Measurements from ENCODE around the gene RAB14. TPM values are rescaled to one million over a fixed set of nuclear protein-coding genes. Genes with fewer than 3 reads are reported as not detected.
"Not testable (repeated sequence)": the region's sequence is repeated elsewhere in the genome, so short reads cannot be mapped to it uniquely, and the experiment has no call there.

RAB14 gene
- total RNA-seq, 2 donors from 2014 or later: 13.5 to 21.8 TPM

DNA sequence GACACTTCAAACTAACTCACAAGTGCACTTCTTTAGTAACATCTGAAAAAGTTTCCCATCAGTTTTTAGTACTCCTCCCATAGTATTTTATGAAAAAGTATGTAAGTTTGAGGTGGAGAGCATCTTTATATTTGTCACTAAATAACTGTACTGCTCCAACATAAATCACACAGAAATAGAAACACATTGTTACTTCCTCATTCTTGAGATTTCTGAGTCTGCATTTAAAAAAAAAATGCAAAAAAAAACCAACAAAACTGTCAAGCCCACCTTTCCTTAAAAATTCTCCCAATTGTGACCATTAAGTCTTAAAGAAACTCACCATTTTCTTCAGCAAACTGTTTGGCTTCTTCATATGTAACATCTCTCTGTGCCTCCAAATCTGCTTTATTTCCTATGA lies 18.7 kb downstream of the RAB14 start:
- H3K4me3 ChIP-seq: no peak overlapping the region
- H3K27me3 ChIP-seq: no peaks in the 10 kb centered on the region
- ATAC-seq (no peak), DNase-seq (no peak)
- H3K36me3 ChIP-seq (replicated peaks in 1 of 2; ENCODE audit: insufficient read depth in 1 of 2, low read depth in 2 of 2): peaks cover 0 to 2% of the 10 kb centered on the region in 2 donors
- TF ChIP-seq, protein P1, sequence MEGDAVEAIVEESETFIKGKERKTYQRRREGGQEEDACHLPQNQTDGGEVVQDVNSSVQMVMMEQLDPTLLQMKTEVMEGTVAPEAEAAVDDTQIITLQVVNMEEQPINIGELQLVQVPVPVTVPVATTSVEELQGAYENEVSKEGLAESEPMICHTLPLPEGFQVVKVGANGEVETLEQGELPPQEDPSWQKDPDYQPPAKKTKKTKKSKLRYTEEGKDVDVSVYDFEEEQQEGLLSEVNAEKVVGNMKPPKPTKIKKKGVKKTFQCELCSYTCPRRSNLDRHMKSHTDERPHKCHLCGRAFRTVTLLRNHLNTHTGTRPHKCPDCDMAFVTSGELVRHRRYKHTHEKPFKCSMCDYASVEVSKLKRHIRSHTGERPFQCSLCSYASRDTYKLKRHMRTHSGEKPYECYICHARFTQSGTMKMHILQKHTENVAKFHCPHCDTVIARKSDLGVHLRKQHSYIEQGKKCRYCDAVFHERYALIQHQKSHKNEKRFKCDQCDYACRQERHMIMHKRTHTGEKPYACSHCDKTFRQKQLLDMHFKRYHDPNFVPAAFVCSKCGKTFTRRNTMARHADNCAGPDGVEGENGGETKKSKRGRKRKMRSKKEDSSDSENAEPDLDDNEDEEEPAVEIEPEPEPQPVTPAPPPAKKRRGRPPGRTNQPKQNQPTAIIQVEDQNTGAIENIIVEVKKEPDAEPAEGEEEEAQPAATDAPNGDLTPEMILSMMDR (IDR thresholded peaks at IDR 0.05): no peak
- no peak for TF ChIP-seq POLR2A (IDR thresholded peaks at IDR 0.05)
- peak overlapping the region in 1 of 4 donors; percentile 58 for H3K27ac ChIP-seq
- H3K4me1 ChIP-seq: peaks cover 70% of the 10 kb centered on the region
- H3K9me3 ChIP-seq: no peaks in the 10 kb centered on the region
- intact Hi-C loops (cut with DNase I): no loop called here

DNA sequence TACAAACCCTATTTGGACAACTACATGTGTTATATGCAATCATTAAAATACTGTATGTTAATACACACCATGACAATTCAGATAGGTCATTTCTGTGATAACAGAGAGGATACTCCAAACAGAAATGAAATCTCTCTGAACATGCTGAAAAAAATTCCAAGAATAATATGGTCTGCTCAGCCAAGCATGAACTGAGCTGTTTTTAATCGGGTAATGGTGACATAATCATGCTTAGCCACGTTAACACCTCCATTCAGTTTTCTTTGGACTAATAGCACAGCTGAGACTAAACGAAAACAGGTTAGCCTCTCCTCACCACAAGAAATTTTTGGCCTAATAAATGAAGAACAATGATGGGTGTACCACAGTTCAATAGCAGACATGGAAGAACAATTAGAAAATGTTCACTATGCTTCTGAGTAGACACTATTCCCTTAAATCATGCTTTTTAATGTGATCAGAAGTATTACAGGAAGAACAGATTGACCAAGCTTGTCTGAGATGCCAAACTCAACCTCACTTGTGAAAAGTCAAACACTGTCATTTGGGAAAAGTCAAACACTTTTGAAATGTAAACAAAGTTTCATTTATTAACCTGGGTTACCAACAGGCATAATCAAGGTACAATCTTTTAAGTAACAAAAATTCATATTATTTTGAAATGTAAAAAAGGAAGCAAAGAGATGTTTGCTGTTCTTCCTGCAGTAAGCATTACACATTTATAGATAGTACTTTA lies 19.4 kb downstream of the RAB14 start:
- ATAC-seq: no peak
- WGBS, 2 donors: 73 to 80% methylated on average over 3 of the region's 3 CpGs
- Histone ChIP-seq H3K4me3 (no peak overlapping the region), H3K27me3 (no peaks in the 10 kb centered on the region), H3K4me1 (peaks cover 63% of the 10 kb centered on the region), H3K9me3 (no peaks in the 10 kb centered on the region), H3K36me3 (replicated peaks in 1 of 2; ENCODE audit: insufficient read depth in 1 of 2, low read depth in 2 of 2) (peaks cover 0 to 2% of the 10 kb centered on the region in 2 donors), H3K27ac (peak overlapping the region in 1 of 4 donors; percentile 45)
- no peak for DNase-seq
- TF ChIP-seq, protein P1 (IDR thresholded peaks at IDR 0.05): no peak
- TF ChIP-seq POLR2A (IDR thresholded peaks at IDR 0.05): no peak
- intact Hi-C loops (cut with DNase I): no loop called here

DNA sequence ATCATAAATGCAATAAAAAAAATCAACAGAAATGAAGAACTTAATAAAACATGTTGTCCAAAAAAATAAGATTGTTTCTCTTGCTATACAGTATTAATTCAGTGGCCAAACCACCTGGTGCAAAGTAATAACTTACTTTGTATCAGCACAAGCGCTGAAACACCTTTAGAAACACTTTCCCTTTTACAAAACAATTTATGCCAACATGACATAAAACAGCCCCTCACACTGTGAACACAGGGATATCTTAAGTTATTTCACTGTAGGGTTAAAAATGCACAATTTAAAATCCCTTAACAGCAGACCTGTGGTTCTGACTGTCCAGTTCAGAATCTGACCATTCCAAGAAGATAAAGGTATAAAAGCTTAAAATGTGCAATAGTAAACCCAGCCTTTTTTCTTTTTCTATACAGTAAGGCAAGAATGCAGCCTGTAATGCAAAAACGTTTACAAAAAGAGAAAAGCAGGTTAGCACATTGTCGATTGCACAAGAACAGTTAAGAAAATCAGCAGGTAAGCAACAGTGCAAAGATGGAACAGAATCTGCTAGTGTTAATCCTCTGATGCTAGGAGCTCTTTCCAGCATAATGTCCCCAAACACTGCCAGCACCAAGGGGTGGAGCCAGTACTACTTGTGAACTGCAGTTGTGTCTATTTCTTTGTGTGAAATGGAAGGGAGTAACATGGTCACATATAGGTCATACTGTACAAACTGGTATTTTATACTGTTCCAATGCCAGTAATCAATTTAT lies 21.6 kb downstream of the RAB14 start:
- H3K4me1 ChIP-seq: peaks cover 49% of the 10 kb centered on the region
- H3K4me3 ChIP-seq: no peak overlapping the region
- TF ChIP-seq, protein P1 (IDR thresholded peaks at IDR 0.05): no peak
- TF ChIP-seq POLR2A (IDR thresholded peaks at IDR 0.05): no peak
- DNase-seq: no peak
- no peak for ATAC-seq
- H3K27me3 ChIP-seq: no peaks in the 10 kb centered on the region
- 72 to 74% methylated on average over 3 of the region's 3 CpGs for WGBS, 2 donors
- intact Hi-C loops (cut with DNase I): no loop called here
- no peak overlapping the region for H3K27ac ChIP-seq
- no peaks in the 10 kb centered on the region for H3K9me3 ChIP-seq
- peaks cover 0 to 2% of the 10 kb centered on the region in 2 donors for H3K36me3 ChIP-seq (replicated peaks in 1 of 2; ENCODE audit: insufficient read depth in 1 of 2, low read depth in 2 of 2)

DNA sequence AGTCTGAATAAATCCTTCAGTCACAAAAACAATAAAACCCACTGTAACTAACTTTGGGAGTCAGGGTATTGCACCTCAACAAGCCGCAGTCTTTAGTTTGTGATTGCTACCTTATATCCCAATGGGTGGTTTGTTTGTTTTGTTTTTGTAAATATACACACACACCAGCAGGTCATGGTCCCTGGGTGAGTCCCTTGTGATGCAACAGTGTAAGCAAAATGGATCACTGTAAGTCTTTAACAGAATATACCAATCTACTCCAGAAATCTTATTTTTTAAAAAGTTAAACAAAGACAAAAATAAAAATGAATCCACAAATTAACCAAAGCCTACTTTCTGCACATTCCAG lies 22.3 kb downstream of the RAB14 start:
- ATAC-seq; DNase-seq; H3K36me3 ChIP-seq (replicated peaks in 1 of 2; ENCODE audit: insufficient read depth in 1 of 2, low read depth in 2 of 2); intact Hi-C loops (cut with DNase I); H3K9me3 ChIP-seq; H3K4me3 ChIP-seq; H3K27me3 ChIP-seq: not testable (repeated sequence)
- peaks cover 43% of the 10 kb centered on the region for H3K4me1 ChIP-seq
- peak overlapping the region in 1 of 4 donors; percentile 54 for H3K27ac ChIP-seq
- WGBS, 2 donors: 45 to 48% methylated on average over 1 of the region's 1 CpG

DNA sequence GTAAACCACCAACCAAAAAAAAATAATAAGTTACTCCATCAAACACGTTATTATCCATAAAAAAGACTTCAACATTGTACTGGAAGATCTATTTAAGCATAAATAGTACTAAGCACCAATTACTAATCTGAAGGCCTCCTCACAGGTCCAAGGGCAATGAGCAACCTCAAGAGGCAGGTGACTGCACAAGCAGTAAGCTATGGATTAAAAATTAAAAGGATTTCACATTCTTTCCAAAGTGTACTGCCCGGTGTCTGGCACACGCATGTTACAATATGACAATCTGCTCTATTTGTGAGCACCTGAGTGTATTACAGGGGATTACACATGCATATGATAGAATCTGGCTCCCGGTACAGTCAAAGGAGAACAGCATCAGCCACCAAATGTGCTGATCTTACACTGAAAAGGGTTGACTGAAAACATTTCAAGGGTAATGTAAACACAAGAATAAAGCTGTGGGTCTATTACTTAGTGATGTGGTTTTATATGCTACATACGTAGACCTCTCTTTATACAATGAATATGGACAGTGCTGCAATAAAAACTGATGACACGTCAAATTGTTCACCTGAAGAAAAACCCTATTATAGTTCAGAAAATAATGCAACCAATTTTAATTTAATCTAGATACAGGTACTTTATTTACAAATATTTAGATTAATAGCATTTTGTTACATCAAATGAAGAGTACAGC lies 22.8 kb downstream of the RAB14 start:
- DNase-seq (peak in 3 of 4 donors; percentile 21 to 54 (median 35)), ATAC-seq (peak; percentile 62)
- H3K36me3 ChIP-seq (replicated peaks in 1 of 2; ENCODE audit: insufficient read depth in 1 of 2, low read depth in 2 of 2): peaks cover 0 to 2% of the 10 kb centered on the region in 2 donors
- peak overlapping the region; percentile 16 to 54 (median 39) for H3K27ac ChIP-seq
- 45 to 51% methylated on average over 6 of the region's 6 CpGs for WGBS, 2 donors
- intact Hi-C loops (cut with DNase I): no loop called here
- no peaks in the 10 kb centered on the region for H3K27me3 ChIP-seq
- no peaks in the 10 kb centered on the region for H3K9me3 ChIP-seq
- no peak overlapping the region for H3K4me3 ChIP-seq
- no peak for TF ChIP-seq POLR2A (IDR thresholded peaks at IDR 0.05)
- TF ChIP-seq, protein P1 (IDR thresholded peaks at IDR 0.05): no peak
- peaks cover 38% of the 10 kb centered on the region for H3K4me1 ChIP-seq

Data from body of pancreas (tissue), 4 donors.